GM21723 (cell line): ENCODE results near the gene DAZ2.
"Not testable (repeated sequence)": the region's sequence is repeated elsewhere in the genome, so short reads cannot be mapped to it uniquely, and the experiment has no call there.

ENCODE experiments used
- ATAC-seq: cut with Tn5 transposase; IDR thresholded peaks from one replicate; pipeline ENCODE4 v1.9.1; 2021; ENCODE audit warnings: mild to moderate bottlenecking, moderate library complexity; ENCODE audit not compliant: unreplicated experiment

The DAZ2 gene, protein sequence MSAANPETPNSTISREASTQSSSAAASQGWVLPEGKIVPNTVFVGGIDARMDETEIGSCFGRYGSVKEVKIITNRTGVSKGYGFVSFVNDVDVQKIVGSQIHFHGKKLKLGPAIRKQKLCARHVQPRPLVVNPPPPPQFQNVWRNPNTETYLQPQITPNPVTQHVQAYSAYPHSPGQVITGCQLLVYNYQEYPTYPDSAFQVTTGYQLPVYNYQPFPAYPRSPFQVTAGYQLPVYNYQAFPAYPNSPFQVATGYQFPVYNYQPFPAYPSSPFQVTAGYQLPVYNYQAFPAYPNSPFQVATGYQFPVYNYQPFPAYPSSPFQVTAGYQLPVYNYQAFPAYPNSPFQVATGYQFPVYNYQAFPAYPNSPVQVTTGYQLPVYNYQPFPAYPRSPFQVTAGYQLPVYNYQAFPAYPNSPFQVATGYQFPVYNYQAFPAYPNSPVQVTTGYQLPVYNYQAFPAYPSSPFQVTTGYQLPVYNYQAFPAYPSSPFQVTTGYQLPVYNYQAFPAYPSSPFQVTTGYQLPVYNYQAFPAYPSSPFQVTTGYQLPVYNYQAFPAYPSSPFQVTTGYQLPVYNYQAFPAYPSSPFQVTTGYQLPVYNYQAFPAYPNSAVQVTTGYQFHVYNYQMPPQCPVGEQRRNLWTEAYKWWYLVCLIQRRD

GRCh38 chrY:23219233-23219632 lies at the start of gene DAZ2:
Gene DAZ2 (plus strand): TSS chrY:23219533. CDS start chrY:23219741, 208 bp downstream.
- ATAC-seq, result not testable (repeated sequence)

GRCh38 chrY:23198908-23199307 lies 20.4 kb upstream of the DAZ2 start, which contains the start of gene DAZ1:
Gene DAZ1 (minus strand): TSS chrY:23199008. CDS start chrY:23198800, 208 bp downstream.
- ATAC-seq, result not testable (repeated sequence)

DNA sequence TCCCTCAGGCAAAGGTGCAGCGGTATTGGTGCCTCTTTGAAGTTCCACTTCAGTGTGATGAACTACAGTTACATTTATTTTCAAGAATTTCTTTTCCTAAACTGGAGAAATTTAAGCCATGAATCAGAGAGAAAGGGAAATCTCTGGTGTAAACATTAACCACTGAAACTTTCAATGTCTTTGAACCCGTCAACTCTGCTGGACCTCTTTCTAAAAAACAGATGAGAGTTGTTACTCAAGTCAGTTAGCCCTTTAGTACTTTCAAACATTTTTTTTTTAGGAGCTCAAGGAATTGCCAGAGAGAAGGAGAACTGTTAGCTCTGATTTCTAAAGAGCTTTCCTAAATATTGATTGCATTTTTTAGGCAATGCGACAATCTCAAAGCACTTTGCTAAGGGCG lies 11.9 kb upstream of the DAZ2 start:
- ATAC-seq, result not testable (repeated sequence)

DNA sequence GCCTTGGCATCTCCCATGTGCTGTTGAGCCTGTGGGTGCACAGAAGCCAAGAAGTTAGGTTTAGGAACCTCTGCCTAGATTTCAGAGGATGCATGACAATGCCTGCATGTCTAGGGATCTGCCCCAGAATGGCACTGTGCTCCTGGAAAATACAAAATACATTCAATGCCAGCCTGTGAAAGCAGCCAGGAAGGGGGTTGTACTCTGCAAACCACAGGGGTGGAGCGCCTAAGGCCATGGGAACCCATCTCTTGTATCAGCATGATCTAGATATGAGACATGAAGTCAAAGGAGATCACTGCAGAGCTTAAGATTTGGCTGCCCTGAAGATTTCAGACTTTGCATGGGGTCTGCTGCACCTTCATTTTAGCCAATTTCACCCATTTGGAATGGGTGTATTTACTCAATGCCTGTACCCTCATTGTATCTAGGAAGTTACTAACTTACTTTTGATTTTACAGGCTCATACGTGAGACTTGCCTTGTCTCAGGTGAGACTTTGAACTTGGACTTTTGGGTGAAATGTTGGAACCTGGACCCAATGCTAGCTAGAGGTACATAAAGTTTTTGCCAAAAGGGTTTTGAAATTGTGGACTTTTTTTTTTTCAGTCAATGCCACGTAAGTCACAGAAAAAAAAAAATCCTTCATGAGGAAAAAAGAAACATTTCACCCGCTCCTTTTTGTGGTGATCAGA lies 9.4 kb upstream of the DAZ2 start:
- not testable (repeated sequence) for ATAC-seq

DNA sequence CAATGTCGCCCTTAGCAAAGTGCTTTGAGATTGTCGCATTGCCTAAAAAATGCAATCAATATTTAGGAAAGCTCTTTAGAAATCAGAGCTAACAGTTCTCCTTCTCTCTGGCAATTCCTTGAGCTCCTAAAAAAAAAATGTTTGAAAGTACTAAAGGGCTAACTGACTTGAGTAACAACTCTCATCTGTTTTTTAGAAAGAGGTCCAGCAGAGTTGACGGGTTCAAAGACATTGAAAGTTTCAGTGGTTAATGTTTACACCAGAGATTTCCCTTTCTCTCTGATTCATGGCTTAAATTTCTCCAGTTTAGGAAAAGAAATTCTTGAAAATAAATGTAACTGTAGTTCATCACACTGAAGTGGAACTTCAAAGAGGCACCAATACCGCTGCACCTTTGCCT lies 8.7 kb upstream of the DAZ2 start:
- not testable (repeated sequence) for ATAC-seq
